Sigmoid colon (tissue), 7 donors: ENCODE results near the gene THOC1. TPM values are rescaled to one million over a fixed set of nuclear protein-coding genes. Genes with fewer than 3 reads are reported as not detected.

ENCODE experiments used
- DNase-seq: peaks from one replicate; pipeline ENCODE4 v3.0.0-alpha.2; 2019
- H3K27ac ChIP-seq, 4 donors: fragments of 200-600 bp; sonication (generic); one replicate each; pipeline ENCODE4 v1.5.1; 2016 to 2019; ENCODE audit warnings: mild to moderate bottlenecking in 1 of 4
- H3K27me3 ChIP-seq, 3 donors: fragments of 200-600 bp; sonication (generic); one replicate each; pipeline ENCODE4 v1.5.1; 2019; ENCODE audit warnings: mild to moderate bottlenecking in 1 of 3
- H3K36me3 ChIP-seq, 4 donors: fragments of 200-600 bp; sonication (generic); one replicate each; pipeline ENCODE4 v1.5.1; 2016 to 2019
- H3K4me1 ChIP-seq, 4 donors: fragments of 200-600 bp; sonication (generic); one replicate each; pipeline ENCODE4 v1.5.1; 2017 to 2019
- H3K4me3 ChIP-seq, 4 donors: fragments of 200-600 bp; sonication (generic); one replicate each; pipeline ENCODE4 v1.5.1; 2017 to 2019; ENCODE audit warnings: mild to moderate bottlenecking in 2 of 4, moderate library complexity in 1 of 4
- H3K9me3 ChIP-seq, 4 donors: fragments of 200-600 bp in 3 of 4; sonication (generic) in 3 of 4; one replicate each; pipeline versions ENCODE4 v1.5.1 to v1.6.1; 2013 to 2019
- CTCF ChIP-seq, 4 experiments: fragments of 450-650 bp in 3 of 4; fragments of 200-600 bp in 1 of 4; IDR thresholded peaks; one replicate each; pipeline ENCODE4 v1.5.1; 2016 to 2019; ENCODE audit warnings: antibody characterized with exemption in 4 of 4, mild to moderate bottlenecking in 3 of 4, moderate library complexity in 2 of 4
- EP300 ChIP-seq, 4 donors: sonication (generic); formaldehyde crosslinking; IDR thresholded peaks; one replicate each; pipeline ENCODE4 v1.6.1; 2017; ENCODE audit warnings: antibody characterized with exemption in 4 of 4
- POLR2A ChIP-seq, 2 donors: fragments of 450-650 bp; IDR thresholded peaks; one replicate each; pipeline ENCODE4 v1.6.1; 2016; ENCODE audit warnings: antibody characterized with exemption in 2 of 2, mild to moderate bottlenecking in 2 of 2, moderate library complexity in 2 of 2
- POLR2AphosphoS5 ChIP-seq, 4 donors: sonication (generic); formaldehyde crosslinking; IDR thresholded peaks; one replicate each; pipeline ENCODE4 v1.6.1; 2017; ENCODE audit warnings: antibody characterized with exemption in 4 of 4
- WGBS, 2 donors: extraction: QIAGEN DNeasy Blood & Tissue Kit; methylation state at CpG; one replicate each; pipeline ENCODE4 v1.1.7; 2013; 5-methylcytosine and 5-hydroxymethylcytosine counted together
- intact Hi-C: fragments of 100-400 bp; cut with DNase I; formaldehyde crosslinking; loops from one replicate; pipeline ENCODE4 v1.15.1; 2023
- polyA plus RNA-seq, 3 donors: library from polyadenylated mRNA; stranded (reverse); fragments of 200-250 nt; gene quantifications; one replicate each; pipeline ENCODE4 v1.2.3, GENCODE V29; 2013
- total RNA-seq, 4 donors: library from RNA; depleted of rRNA; stranded (reverse); fragments of >200 nt; gene quantifications; one replicate each; pipeline ENCODE4 v1.1.0, GENCODE V29; 2016
- donor health status: healthy with polysubstance abuse.
- donor health status: Bipolar disorder and iron deficiency.
- donor health status: healthy.

The THOC1 gene
- total and polyA plus RNA-seq, 7 donors, result 7.2 to 71.2 (median 40.8) TPM

GRCh38 chr18:199214-199613 lies 68.6 kb downstream of the THOC1 start:
- Histone ChIP-seq H3K36me3 (peaks cover 5 to 85% (median 23%) of the 10 kb centered on the region in 4 donors), H3K27ac (no peak overlapping the region), H3K4me1 (no peaks in the 10 kb centered on the region), H3K27me3 (no peaks in the 10 kb centered on the region), H3K9me3 (no peaks in the 10 kb centered on the region), H3K4me3 (no peak overlapping the region)
- no peak for DNase-seq
- TF ChIP-seq CTCF (IDR thresholded peaks at IDR 0.05), result no peak
- no peak for TF ChIP-seq POLR2AphosphoS5 (IDR thresholded peaks at IDR 0.05)
- no peak for TF ChIP-seq EP300 (IDR thresholded peaks at IDR 0.05)
- no peak for TF ChIP-seq POLR2A (IDR thresholded peaks at IDR 0.05)
- intact Hi-C loops, result no loop called here
- WGBS, 2 donors, result 94 to 96% methylated on average over 3 of the region's 3 CpGs

- Histone ChIP-seq H3K4me1 (no peaks in the 10 kb centered on the region), H3K9me3 (no peaks in the 10 kb centered on the region), H3K27ac (no peak overlapping the region), H3K27me3 (no peaks in the 10 kb centered on the region), H3K36me3 (peaks cover 5 to 50% (median 9%) of the 10 kb centered on the region in 4 donors), H3K4me3 (no peak overlapping the region)
- WGBS, 2 donors, result 93 to 100% methylated on average over 1 of the region's 1 CpG
- DNase-seq, result no peak
- no peak for TF ChIP-seq POLR2A (IDR thresholded peaks at IDR 0.05)
- no peak for TF ChIP-seq CTCF (IDR thresholded peaks at IDR 0.05)
- TF ChIP-seq POLR2AphosphoS5 (IDR thresholded peaks at IDR 0.05), result no peak
- no peak for TF ChIP-seq EP300 (IDR thresholded peaks at IDR 0.05)
- intact Hi-C loops, result no loop called here
Observed at GRCh38 chr18:195651-196050, 72.2 kb downstream of the THOC1 start.

- WGBS, 2 donors, result 94 to 96% methylated on average over 7 of the region's 7 CpGs
- intact Hi-C loops, result no loop called here
Observed at GRCh38 chr18:192801-193200, 75.0 kb downstream of the THOC1 start.

GRCh38 chr18:191725-192124 lies 76.1 kb downstream of the THOC1 start:
- Histone ChIP-seq H3K9me3 (no peaks in the 10 kb centered on the region), H3K4me3 (no peak overlapping the region), H3K27ac (no peak overlapping the region), H3K4me1 (no peaks in the 10 kb centered on the region), H3K27me3 (no peaks in the 10 kb centered on the region), H3K36me3 (peaks cover 0 to 13% (median under 1%) of the 10 kb centered on the region in 4 donors)
- TF ChIP-seq EP300 (IDR thresholded peaks at IDR 0.05) (no peak), POLR2AphosphoS5 (IDR thresholded peaks at IDR 0.05) (no peak), POLR2A (IDR thresholded peaks at IDR 0.05) (no peak), CTCF (IDR thresholded peaks at IDR 0.05) (no peak)
- intact Hi-C loops, result no loop called here
- 96% methylated on average over 1 of the region's 1 CpG for WGBS, 2 donors
- no peak for DNase-seq

More at GRCh38 chr18:192801-193200, 75.0 kb downstream of the THOC1 start:
- Histone ChIP-seq H3K4me1 (no peaks in the 10 kb centered on the region), H3K9me3 (no peaks in the 10 kb centered on the region), H3K4me3 (no peak overlapping the region), H3K27ac (no peak overlapping the region), H3K36me3 (peaks cover 0 to 22% (median 5%) of the 10 kb centered on the region in 4 donors), H3K27me3 (no peaks in the 10 kb centered on the region)
- TF ChIP-seq CTCF (IDR thresholded peaks at IDR 0.05), result no peak
- TF ChIP-seq POLR2A (IDR thresholded peaks at IDR 0.05), result no peak
- TF ChIP-seq POLR2AphosphoS5 (IDR thresholded peaks at IDR 0.05), result no peak
- no peak for TF ChIP-seq EP300 (IDR thresholded peaks at IDR 0.05)
- no peak for DNase-seq

GRCh38 chr18:189254-189653 lies 78.6 kb downstream of the THOC1 start:
- Histone ChIP-seq H3K36me3 (peaks cover 0 to 10% (median 4%) of the 10 kb centered on the region in 4 donors), H3K27ac (no peak overlapping the region), H3K9me3 (no peaks in the 10 kb centered on the region), H3K4me1 (peaks cover 0 to 2% (median under 1%) of the 10 kb centered on the region in 4 donors), H3K27me3 (no peaks in the 10 kb centered on the region), H3K4me3 (no peak overlapping the region)
- TF ChIP-seq EP300 (IDR thresholded peaks at IDR 0.05) (no peak), POLR2AphosphoS5 (IDR thresholded peaks at IDR 0.05) (no peak), CTCF (IDR thresholded peaks at IDR 0.05) (no peak)
- 87 to 95% methylated on average over 5 of the region's 5 CpGs for WGBS, 2 donors
- no peak for DNase-seq
- intact Hi-C loops, result no loop called here
